Measurements from ENCODE around the gene NRXN3.

DNA sequence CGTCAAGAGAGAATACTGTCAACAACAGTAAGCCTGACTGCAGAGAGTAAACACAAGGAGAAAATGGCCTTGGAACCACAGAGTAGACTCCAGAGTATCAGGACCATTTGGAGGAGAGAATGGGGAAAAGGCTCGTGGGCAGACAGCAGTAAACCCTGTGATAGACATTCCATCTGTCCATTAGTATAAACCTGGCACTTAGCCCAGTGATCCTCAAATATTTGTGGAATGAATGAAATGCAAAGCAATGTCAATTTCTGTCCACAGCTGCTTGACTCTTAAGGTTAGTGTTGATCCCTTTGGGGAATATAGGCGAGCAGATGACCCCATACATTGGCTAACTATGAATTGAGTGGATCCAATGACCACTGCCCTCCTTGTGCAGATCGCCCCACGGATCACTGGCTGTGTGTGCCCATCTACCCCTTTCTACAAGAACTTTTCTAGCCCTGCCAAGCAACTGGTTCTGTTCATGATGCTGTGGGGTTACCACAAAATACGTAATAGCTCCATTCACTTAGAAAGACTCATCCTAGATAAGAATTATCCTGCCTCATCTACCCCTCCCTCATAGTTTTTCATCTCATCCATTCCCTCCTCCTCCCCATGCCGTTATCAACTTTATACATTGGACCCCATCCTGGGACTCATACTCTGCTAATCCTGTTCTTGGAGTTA, 846.8 kb downstream of the NRXN3 start:
- TF ChIP-seq, protein P1, sequence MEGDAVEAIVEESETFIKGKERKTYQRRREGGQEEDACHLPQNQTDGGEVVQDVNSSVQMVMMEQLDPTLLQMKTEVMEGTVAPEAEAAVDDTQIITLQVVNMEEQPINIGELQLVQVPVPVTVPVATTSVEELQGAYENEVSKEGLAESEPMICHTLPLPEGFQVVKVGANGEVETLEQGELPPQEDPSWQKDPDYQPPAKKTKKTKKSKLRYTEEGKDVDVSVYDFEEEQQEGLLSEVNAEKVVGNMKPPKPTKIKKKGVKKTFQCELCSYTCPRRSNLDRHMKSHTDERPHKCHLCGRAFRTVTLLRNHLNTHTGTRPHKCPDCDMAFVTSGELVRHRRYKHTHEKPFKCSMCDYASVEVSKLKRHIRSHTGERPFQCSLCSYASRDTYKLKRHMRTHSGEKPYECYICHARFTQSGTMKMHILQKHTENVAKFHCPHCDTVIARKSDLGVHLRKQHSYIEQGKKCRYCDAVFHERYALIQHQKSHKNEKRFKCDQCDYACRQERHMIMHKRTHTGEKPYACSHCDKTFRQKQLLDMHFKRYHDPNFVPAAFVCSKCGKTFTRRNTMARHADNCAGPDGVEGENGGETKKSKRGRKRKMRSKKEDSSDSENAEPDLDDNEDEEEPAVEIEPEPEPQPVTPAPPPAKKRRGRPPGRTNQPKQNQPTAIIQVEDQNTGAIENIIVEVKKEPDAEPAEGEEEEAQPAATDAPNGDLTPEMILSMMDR (IDR thresholded peaks at IDR 0.05; ENCODE audit: low read length): no peak
- TF ChIP-seq EZH2 (IDR thresholded peaks at IDR 0.05; ENCODE audit: borderline replicate concordance, low read length): no peak

Measured in OCI-LY1 (cell line).